Erythroblast (primary cell): ENCODE results near the gene MEIS1.

Source experiments
- GATA1 ChIP-seq: IDR thresholded peaks from 2 replicates; pipeline ENCODE4 v1.6.1; 2011; ENCODE audit warnings: low read depth, mild to moderate bottlenecking, control low read depth, low read length, moderate library complexity
- POLR2A ChIP-seq: IDR thresholded peaks from 2 replicates; pipeline ENCODE4 v1.6.1; 2011; ENCODE audit warnings: mild to moderate bottlenecking, low read length

- TF ChIP-seq POLR2A, result no peak
- no peak for TF ChIP-seq GATA1
These were observed 125.8 kb downstream of the MEIS1 start for GRCh38 chr2:66560683-66561082.
